Measurements from ENCODE around the gene KAZALD1.
A peak's percentile ranks its signal among the peaks of the same experiment; 100 is the strongest.

DNA sequence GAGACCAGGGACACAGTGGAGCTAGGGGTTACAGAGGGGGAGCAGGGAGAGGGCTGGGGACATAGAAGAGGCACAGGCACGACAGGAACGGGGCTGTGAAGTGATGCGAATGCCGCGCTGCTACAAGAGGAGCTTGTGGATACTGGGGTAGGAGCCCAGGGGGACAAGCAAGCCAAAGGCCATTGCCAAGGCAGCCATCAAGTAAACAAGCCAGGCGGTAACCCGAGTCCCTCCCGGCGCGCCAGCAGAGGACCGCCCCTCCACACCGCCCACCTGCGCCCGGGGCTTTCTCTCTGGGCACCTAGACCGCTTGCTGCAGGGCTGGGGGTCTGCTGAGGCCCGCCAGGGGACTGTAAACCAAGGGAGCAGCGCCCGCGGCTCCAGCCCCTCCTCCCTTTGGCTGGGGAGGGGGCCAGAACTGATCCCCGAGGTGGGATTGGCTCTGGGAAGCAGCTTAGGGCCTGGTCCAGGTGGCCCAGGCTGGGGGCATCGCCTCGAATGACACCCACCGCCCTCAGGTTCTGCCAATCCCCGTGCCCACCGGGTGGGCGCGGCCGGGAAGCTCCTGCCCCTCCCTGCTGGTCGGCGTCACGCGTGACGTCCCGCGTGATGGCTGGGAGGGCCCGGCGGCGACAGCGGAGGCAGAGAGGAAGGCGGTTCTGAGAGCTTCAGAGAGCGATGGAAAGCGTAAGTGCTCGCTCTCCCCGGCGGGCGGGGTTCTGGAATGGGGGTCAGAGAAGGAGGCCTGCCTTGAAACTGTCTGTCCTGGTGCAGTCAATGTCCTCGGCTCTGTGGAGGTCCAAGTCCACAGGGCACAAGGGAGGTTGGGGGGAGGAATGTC is 29.8 kb upstream of the KAZALD1 start:
- TF ChIP-seq POLR2A (IDR thresholded peaks at IDR 0.05; ENCODE audit: low read depth) (peak; percentile 58), POLR2AphosphoS5 (IDR thresholded peaks at IDR 0.05) (peak; percentile 57 to 88)
- TF ChIP-seq, protein P1, sequence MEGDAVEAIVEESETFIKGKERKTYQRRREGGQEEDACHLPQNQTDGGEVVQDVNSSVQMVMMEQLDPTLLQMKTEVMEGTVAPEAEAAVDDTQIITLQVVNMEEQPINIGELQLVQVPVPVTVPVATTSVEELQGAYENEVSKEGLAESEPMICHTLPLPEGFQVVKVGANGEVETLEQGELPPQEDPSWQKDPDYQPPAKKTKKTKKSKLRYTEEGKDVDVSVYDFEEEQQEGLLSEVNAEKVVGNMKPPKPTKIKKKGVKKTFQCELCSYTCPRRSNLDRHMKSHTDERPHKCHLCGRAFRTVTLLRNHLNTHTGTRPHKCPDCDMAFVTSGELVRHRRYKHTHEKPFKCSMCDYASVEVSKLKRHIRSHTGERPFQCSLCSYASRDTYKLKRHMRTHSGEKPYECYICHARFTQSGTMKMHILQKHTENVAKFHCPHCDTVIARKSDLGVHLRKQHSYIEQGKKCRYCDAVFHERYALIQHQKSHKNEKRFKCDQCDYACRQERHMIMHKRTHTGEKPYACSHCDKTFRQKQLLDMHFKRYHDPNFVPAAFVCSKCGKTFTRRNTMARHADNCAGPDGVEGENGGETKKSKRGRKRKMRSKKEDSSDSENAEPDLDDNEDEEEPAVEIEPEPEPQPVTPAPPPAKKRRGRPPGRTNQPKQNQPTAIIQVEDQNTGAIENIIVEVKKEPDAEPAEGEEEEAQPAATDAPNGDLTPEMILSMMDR (IDR thresholded peaks at IDR 0.05): peak in 1 of 3 experiments; percentile 3
